ENCODE measurements around the gene PCNX3. TPM values are rescaled to one million over a fixed set of nuclear protein-coding genes. Genes with fewer than 3 reads are reported as not detected.
"Not testable (repeated sequence)": the region's sequence is repeated elsewhere in the genome, so short reads cannot be mapped to it uniquely, and the experiment has no call there.

PCNX3 gene
- total RNA-seq, 1 donor from 2014 or later: 57.6 TPM

DNA sequence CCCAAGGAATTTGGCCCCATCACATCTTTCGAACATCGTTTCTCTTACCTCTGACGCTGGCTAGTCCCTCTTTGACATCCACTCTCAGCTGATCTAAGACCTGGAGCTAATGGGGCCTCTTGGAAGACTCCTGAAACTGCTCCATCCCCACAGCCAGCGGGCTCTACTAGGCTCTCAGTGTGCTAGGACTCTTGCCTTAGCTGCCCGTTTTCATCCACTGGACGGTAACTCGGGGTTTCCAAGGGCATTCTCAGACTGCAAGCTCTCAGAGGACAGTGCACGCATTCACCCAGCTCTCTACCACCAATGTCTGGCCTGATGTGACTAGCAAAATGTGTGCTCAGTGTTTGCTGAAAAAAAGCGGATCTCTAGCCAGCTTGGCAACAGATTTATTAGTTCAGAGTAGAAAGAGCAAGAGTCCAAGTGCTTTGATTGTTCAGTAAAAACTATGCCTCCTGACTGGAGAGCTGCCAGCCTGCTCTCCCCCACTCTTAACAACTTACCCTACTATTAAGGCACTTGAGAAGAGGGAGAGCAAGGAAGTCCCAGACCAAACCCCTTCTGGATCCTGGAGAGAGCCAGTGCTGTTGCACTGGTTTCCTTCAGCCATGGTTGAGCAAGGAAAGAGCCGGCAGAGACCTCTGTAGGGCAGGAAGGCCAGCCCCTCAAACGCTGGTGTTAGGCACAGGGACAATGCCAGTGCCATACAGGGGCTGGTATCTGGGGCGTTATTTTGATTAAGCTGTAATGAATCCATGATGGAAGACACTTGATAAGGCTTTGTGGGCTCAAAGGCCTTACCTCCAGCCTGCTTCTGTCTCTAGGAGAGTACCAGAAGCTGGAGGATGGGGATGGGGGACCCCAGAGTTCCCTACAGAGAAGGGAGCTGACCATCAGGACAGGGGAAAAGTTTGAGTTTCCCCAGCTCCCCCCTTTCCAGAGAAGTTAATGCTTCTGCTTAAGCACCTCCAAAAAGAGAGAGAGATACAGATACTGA is 38.0 kb downstream of the PCNX3 start:
- no peak for DNase-seq (ENCODE audit: low spot score)

DNA sequence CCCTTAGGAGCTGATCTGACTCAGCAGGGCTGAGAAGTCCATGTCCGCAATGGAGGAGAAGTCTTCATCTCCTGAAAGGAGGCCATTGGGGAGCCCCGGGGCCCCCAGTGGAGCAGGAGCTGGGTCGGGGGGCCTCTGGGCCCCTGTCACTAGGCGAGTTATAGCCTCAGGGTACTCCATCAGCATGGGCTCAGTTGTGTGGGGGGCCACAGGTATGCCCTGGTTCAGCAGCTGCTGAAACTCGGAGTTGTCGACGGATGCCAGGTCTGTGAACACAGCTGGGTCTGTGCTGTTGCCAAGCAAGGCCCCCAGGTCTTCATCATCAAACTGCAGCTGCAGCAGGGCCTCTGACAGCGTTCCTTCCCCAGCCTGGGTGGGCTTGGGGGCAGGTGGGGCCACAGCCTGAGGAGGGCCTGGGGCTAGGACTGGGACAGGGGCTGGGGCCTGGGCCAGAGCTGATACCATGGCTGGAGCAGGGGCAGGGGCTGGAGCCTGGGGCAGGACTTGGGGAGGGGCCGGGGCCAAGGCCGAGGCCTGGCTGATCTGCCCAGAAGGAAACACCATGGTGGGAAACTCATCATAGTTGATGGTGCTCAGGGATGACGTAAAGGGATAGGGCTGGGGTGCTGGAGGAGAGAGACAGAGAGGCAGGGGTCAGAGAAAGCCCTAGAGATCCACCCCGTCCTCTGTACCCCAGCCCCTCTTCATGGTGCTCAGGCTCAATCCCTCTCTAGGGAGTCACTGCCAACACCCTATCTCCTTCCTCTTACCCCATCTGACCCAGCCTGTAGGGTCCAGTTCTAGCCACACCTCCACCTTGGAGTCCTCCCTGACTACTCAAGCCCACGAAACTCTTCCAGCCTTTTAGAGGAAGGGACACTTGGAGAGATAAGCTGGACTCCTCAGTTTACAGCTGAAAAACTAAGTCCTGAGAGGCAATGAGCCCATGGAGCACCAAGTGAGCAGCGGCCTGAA is 39.1 kb downstream of the PCNX3 start:
- peak; percentile 42 for DNase-seq (ENCODE audit: low spot score)

DNA sequence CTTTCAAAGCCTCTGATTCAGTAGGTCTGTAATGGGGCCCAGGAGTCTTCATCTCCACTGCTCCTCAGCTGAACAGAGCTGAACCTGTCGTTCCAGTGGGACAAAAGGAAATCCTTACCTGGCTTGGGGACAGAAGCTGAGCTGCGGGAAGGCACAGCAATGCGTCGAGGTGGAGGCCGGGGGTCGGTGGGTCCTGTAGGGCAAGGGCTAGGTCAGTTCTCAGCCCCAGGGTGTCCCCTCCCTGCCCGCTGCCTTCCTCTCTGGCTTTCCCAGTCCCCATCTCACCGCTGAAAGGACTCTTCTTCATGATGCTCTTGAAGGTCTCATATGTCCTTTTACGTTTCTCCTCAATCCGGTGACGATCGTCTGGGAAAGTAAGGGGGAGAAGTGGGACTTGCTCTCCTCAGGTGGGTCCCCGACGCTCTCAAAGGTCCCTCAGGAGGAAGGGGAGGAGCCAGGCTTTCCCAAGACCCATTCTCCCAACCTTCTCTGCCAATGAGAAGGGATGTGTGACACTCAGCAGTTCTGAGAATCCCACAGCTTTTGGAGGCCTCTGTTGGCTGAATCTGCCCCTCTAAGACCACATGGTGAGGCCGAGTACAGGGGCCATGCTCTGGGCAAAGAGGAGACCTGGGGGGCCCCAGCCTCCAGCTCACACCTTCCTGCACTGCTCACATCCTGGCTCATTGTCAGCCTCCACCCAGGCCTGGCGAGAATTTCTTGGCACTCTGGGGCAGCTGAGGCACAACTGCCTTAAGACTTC is 40.2 kb downstream of the PCNX3 start:
- no peak for DNase-seq (ENCODE audit: low spot score)

DNA sequence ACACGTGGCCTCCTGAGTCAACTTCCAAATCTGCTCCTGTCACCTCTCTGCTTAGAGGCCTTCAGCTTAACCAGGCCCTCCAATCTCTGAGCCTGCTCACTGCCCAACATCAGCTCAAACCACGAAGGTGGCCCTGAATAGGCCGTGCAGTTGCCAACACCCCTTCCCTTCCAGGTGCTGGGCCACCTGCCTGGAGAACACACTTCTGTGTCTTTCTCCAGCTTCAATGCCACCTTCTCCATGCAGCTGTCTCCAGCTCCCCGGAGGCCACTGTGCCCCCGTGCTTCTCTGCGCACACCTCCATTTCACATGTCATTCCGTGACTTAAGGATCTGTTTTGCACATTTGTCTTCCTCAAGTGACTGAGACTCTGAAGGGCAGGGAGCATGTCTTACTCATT is 41.9 kb downstream of the PCNX3 start:
- DNase-seq (ENCODE audit: low spot score): no peak

DNA sequence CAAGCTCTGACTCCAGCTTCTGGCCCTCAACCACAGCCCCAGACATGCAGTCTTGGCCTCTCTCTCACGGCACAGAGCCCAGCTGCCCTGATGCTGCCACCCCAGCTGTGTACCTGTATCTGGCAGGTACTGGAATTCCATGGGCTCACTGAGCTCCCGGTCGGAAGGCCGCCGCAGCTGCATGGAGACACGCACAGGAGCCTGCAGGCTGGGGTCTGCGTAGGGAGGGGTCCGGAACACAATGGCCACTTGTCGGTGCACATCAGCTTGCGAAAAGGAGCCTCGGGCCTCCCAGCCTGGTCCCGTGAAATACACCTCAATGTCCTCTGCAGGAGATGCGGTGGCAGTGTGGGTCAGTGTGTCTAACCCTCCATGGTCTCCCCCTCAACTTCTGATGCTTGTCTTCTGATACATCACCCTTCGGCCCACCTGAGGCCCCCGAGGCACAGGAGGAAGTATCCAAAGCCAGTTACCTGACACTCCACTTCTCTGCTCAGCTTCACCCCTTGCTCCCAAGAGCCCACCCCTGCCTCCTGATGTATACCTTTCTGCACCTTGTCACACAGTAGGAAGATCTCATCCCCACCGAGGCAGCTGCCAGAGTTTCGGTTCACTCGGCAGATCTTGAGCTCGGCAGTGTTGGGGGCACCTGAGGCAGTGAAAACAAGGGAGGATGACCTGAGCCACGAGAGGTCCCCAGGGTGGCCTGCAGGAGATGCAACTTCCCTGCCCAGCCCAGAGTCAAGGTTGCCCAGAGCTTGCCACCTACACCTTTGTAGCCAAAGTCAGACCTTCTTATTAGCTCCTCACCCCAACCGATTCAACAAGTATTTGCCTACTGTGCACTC is 42.8 kb downstream of the PCNX3 start:
- DNase-seq (ENCODE audit: low spot score): no peak

DNA sequence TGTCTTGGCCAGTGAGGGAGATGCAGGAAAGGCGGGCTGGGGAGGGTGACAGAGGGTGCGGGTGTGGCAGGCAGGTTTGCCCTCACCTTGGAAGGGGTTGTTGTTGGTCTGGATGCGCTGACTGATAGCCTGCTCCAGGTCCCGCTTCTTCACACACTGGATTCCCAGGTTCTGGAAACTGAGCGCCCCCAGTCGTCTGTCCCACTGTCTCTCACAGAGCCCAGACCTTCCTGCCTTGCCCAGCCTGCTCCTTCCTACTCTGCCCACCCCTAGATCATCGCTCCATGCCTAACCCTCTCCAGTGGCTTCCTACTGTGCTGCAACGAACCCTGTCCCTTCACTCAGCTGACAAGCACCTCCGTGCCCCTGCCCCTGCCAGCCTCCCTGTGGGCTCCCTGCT is 44.5 kb downstream of the PCNX3 start:
- DNase-seq (ENCODE audit: low spot score): no peak

DNA sequence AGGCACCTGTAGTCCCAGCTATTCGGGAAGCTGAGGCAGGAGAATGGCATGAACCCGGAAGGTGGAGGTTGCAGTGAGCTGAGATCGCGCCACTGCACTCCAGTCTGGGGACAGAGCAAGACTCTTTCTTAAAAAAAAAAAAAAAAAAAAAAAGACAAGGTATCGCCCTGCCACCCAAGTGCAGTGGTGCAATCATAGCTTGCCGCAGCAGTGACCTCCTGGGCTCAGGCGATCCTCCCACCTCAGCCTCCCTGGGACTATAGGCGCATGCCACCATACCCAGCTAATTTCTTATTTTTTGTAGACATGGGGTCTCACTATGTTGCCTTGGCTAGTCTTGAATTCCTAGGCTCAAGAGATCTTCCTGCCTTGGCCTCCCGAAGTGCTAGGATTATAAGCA is 45.3 kb downstream of the PCNX3 start:
- DNase-seq (ENCODE audit: low spot score): not testable (repeated sequence)

DNA sequence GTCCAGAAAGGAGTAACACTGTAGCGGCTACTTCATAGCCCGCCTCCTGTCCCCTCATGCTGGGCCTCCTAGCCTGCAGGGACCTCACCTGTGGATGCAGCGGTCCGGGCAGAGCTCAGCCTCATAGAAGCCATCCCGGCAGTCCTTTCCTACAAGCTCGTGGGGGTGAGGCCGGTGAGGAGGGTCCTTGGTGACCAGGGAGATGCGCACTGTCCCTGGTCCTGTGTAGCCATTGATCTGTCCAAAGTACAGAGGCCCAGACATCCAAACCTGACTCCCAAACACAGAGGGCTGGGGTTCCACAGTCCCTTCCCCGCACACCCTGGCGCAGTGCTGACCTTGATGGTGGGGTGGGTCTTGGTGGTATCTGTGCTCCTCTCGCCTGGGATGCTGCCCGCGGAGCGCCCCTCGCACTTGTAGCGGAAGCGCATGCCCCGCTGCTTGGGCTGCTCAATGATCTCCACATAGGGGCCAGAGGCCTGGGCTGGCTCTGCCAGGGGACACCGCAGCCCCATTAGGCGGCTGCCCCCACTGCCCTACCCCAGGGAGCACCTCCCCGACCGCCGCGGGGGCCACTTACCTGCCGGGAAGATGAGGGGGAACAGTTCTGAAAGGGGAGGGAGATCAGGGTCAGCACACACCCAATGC is 46.1 kb downstream of the PCNX3 start:
- no peak for DNase-seq (ENCODE audit: low spot score)

DNA sequence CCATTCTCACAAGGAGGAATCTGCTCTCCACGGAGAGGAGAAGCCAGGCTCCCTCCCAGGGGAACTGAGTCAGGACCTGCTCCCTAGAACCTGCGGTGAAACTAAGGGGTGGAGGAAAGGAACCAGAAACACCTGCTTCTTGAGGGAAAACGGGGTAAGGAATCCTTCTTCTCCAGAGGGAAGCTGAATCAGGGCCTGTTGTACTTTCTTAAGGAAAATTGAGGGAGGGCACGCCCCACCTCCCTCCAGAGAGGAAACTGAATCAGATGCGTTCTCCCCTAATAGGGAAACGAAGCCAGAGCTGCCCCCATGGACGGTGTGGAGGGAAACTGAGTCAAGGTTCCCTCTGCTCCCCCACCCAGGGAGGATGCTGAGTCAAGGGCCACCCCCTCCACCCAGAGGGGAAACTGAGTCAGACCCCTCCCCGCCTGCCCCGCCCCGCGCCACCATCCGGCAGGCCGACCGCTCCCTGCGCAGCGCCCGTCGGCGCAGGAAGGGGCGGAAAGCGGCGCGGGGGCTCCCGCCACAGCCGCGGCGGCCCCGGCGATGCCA is 46.7 kb downstream of the PCNX3 start:
- no peak for DNase-seq (ENCODE audit: low spot score)

DNA sequence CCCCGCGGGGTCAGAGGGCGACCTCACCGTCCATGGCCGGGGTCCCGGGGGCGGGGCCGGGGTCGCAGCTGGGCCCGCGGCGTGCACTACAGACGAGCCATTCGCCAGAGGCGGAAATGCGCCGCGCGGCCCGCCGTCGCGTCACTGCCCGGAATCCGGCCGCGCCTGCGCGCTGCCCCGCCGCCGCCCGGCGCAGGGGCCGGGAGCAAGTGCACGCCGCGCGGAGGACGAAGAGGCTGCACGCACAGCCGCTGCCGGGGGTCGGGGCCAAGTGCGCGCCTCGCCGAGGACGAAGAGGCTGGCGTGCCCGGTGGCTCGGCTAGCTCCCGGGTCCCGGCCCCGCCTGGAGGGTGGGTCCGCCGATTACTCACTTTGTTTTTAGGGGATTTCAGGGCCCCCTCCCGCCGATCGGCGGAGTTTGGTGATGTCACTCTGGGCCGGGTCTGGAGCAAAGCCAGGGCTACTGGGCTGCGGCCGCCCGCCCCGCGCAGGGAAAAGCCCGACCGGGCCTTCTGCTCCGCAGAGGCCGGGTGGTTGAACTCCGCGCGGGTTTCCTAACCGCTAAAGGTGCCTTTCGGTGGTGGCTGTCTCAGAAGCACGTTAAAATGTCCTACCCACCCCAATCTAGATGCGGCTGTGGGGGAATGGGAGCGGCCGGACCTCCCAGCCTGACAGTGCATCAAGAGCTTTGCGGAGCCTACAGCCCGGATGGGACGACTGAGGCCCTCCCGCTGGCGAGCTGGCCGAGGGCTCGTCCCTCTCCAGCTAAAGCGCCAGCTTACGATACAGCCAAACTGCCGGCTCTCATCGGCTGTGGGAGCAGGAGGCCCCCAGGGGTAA is 47.4 kb downstream of the PCNX3 start, which contains the start of gene RELA:
Gene RELA (minus strand): TSS at position 118 of the 840 bp plus-strand sequence. CDS start 84 bp downstream, at position 34.
- peak; percentile 96 for DNase-seq (ENCODE audit: low spot score)

DNA sequence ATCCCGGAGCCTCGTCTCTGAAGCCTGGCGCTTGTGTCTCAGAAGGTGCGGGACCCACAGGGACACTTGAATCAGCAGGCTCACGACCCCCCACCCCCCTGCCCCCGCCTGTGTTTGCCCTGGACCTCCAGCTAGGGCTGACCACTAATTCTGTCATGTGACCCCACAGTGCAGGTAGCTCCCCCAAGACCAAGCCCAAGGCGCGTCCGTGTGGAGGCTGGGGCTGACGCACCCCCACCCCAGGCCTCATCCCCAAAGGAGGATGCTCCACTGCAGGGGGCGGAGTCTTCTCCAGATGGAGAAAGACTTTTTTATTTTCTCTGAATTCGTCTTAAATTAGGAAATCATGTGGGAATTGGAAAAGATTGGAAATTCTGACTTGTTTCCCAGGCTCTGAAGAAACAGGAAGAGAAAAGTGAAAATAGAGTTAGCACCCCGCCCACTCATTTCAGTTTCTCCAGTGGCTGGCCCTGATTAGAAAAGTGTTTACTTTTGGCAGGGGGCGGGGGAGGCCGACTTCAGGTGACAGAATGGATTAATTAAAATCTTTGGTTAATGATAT is 48.1 kb downstream of the PCNX3 start:
- DNase-seq (ENCODE audit: low spot score): no peak

DNA sequence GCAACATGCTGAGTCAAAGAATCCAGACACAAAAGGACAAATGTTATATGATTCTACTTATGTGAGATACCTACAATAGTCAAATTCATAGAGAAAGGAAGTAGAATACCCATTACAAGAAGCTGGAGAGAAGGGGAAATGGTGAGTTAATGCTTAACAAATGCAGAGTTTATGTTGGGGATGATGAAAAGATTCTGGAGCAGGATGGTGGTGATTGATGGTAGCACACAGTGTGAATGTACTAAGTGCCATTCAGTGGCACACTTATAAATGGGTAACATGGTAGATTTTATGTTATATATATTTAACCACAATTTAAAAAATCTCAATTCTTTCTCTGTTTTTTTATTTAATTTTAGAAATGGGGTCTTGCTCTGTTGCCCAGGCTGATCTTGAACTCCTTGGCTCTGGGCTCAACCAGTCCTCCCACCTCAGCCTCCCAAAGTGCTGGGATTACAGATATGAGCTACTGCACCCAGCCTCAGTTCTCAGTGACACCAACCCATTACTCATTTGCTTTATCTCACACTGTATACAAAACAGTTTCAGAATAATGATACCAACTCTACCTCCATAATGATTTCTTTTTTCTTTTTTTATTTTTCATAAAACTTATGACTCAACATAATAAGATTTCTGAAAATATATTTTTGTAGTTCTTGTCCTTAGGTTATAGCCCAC is 56.7 kb downstream of the PCNX3 start:
- DNase-seq (ENCODE audit: low spot score): no peak

DNA sequence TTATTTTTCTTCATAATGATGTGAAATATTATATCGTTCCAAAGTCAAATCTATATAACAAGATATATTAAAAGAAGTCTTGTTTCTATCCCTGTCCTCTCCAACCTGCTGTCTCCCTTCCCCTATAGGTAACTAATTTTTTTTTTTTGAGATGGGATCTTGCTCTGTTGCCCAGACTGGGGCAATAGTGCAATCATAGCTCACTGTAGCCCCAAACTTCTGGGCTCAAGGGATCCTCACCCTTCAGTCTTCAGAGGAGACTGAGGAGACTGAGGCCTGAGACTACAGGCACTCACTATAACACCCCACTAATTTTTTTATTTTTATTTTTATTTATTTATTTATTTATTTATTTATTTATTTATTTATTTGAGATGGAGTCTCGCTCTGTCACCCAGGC is 57.4 kb downstream of the PCNX3 start:
- no peak for DNase-seq (ENCODE audit: low spot score)

DNA sequence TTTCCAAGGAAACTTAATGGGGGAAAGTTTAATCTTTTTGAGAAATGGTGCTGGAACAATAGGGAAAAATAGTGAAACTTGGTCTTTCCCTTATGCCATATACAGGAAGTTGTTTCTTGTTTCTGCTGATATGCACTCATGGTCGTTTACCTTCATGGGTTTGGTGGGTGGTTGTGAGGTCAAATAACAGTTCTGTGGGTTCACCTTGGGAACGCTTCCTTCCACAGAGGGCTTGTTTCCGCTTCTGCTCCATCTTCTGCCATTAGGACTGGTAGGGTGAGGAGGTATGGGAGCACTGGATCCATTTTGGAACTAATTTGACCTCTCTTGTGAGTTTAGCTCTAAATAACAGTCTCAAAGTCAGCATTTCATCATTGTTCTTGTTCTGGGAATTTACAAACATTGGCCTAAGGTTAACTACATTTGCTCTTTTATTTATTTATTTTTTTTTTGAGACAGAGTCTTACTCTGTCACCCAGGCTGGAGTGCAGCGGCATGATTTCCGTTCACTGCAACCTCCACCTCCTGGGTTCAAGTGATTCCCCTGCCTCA is 64.7 kb downstream of the PCNX3 start:
- no peak for DNase-seq (ENCODE audit: low spot score)

DNA sequence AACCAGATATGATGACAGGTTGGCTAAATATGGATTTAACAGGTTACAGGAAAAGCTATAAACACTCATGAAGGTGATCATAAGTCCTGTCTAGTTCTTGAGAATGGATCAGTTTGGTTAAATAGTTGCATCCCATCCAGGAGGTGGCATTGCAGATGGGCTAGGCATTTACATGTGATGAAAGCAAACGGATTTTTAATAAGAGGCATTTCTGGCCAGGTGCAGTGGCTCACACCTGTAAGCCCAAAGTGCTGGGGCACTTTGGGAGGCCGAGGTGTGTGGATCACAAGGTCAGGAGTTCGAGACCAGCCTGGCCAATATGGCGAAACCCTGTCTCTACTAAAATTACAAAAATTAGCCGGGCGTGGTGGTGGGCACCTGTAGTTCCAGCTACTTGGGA is 67.9 kb downstream of the PCNX3 start:
- not testable (repeated sequence) for DNase-seq (ENCODE audit: low spot score)

DNA sequence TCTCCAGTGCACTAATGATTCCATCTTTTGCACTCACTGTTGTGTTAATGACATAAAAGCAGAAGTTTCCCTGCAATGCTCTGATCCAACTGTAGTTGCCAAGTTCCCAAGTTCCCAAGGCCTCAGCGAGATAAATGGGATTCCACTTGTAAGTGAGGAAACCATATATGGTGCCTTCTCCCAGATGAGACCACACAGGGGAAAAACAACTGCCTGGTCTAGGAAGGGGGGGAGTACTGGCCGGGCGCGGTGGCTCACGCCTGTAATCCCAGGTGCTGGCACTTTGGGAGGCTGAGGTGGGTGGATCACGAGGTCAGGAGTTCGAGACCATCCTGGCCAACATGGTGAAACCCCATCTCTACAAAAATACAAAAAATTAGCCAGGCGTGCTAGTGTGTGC is 70.4 kb downstream of the PCNX3 start:
- no peak for DNase-seq (ENCODE audit: low spot score)
